DMS 273 (cell line): Measurements from ENCODE around the gene PANK4.
A peak's percentile ranks its signal among the peaks of the same experiment; 100 is the strongest.

ENCODE experiments used
- DNase-seq: peaks from one replicate; lab custom pipeline; 2025; ENCODE audit not compliant: unreplicated experiment; lab: John Stamatoyannopoulos, UW

The PANK4 gene

DNA sequence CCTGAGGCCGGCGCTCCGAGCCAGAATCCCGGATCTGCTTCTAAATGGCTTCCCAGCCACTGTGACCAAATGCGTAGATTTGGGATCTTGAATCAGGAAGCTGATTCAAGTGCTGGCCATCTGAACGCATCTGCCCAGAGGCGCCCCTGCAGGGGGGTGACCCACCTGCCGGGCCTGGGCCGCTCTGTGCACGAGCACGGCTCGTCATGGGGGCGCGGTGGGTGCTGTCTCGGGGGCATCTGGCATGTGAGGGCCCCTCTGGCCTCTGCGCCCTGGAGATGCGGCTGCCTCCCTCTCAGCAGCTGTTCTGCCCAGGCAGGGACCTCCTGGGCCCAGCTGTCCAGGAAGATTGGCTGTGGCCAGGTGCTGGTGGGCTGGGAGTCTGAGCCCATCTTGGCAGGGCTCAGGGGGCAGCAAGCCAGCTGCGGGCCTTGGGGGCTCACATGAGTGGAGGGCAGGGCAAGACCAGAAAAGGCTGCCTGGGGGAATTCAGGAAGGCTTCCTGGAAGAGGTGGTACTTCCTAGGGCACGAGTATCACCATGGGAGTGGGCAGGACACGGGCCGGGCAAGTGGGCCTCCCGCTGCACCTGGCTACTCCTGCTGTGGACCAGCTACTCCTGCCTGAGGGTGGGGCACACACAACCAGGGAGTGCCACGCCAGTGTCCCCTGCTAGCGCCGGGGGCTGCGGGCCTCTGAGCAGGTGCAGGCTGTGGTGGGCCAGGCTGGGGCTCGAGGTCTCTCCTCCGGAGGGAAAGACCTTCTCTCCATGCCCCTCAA is 25.2 kb downstream of the PANK4 start:
- no peak for DNase-seq

DNA sequence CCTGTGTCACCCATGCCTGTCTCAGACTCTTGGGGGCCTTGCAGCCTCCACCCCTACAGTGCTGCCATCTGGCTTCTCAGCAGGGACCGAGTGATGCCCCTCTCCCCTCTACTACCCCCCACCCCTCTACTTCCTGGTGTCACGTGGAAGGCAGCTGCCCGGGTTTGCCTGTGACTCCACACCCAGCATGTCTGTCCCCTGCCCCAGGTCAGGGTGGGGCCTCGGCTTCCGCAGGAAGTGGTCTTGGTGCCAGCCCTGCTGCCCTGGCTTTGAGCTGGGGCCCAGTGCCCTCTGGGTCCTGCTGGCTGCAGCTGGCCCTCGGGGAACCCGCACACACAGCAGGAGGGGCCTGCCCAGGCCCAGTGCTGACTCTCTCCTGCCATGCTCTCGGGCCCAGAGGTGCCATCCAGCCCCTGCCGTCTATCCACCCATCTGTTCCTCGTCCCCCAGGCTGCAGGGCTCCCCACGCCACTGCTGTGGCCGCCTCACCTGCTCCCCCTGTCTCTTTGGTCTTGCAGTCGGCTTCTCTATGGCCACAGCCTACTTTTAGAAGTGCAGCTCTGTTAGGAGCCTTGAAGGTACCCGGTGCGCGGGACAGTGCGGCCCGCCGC is 26.3 kb downstream of the PANK4 start:
- DNase-seq = no peak

DNA sequence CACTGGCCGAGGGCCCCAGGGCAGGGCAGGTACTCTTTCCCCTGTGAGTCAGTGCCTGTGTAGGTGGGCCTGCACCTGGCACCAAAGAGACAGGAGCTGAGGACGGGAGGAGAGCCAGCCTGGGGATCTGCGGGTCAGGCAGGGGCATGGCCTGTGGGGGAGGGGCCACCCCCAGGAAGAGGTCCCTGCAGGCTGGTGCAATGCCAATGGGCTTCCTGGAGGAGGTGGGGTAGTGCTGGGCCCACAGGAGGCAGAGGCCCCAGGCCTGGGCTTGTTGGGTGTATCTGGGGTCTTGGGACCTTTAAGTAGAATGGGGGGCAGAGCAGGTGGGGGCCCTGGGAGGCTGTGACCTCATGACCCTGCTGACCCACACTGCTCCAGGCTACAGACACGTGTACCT is 27.1 kb downstream of the PANK4 start:
- DNase-seq = no peak

DNA sequence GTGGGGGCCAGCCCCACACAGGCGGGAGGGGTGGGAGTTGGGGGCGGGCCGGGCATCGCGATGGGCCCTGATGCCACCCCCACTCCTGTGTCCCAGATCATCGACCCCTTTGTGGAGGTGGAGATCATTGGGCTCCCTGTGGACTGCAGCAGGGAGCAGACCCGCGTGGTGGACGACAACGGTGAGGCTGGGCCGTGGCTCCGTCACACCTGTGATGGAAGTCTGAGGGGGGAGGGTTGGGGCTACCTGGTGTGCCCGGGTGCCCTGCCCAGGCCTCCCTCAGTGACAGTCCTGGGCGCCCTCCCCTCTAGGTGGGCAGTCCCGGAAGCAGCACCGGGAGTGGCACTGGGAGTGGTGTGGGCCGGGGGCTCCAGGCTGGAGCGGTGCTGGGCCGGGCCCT is 27.7 kb downstream of the PANK4 start:
- no peak for DNase-seq

DNA sequence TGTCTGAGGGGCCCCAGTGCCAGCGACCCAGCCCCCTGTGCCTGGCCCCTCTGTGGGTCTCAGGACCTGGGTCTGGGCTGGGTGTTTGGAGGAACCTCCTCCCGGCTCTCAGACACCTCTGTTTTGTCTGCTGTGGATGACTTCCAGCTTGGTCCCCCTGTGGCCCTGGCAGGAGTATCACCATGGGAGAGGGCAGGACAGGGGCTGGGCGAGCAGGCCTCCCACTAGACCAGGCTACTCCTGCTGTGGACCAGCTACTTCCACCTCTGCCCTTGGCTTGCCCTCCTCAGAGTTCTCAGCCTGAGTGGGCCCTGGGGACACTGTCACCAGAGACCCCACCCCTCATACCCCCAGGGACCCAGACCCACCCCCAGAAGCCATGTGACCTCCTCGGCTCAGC is 28.5 kb downstream of the PANK4 start:
- DNase-seq = peak; percentile 33

DNA sequence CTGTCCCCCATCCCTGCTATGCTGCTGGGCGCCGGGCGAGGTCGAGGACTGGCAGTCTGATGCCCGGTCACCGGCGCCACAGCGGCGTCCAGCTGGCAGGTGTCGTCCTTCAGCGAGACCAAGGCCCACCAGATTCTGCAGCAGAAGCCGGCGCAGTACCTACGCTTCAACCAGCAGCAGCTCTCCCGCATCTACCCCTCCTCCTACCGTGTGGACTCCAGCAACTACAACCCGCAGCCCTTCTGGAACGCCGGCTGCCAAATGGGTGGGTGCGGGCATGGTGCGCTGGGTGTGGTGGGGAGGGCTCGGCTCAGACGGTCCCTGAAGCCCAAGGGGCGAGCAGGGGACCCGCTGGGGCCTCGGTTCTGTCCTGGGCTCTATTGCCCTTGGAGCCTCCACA is 29.6 kb downstream of the PANK4 start:
- DNase-seq = no peak

DNA sequence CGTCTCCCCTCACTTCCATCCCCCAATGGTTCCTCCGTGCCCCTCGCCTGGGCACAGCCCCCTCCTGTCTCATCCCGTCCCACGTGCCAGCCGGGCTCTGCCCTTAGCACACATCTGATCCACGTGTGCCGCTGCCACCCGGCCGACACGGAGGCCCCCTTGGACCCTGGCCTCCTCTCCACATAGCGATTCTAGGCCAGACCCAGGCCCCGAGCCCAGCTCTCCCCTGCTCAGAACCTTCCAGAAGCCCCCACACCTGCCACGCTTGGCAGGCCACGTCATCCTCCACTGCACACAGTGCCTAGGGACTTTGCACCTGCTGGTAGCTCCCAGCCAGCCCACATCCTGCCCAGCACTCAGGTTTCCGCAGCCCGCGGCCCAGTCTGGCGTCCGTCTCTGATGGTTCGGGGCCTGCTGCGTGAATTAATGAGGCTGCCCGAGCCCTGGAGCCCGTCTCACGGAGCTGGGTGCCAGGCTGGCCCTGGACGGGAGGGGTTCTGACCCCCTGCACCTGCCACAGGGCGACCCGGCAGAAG is 30.2 kb downstream of the PANK4 start:
- DNase-seq = no peak

DNA sequence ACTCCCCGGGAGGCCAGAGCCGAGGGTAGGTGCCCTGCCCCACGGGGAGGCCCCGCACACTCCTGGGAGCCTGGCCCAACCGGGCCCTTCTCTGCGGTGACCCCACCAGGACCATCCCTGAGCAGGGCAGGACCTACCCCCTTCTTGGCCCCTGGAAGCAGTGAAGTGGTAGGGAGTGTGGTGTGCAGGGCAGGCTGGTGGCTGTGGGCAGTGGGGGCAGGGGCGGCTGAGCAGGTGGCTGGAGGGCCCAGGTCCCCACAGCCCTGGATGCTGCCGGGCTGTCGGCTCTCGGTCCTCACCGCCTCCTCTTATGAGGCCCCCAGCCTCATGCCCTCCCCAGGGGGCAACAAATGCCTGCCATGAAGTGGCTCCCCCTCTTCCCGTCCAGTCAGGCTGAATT is 30.9 kb downstream of the PANK4 start:
- DNase-seq = no peak

- DNase-seq = no peak
Observed at GRCh38 chr1:2495026-2495425, 31.4 kb downstream of the PANK4 start.

GRCh38 chr1:2494323-2494693 is 32.1 kb downstream of the PANK4 start:
- no peak for DNase-seq

DNA sequence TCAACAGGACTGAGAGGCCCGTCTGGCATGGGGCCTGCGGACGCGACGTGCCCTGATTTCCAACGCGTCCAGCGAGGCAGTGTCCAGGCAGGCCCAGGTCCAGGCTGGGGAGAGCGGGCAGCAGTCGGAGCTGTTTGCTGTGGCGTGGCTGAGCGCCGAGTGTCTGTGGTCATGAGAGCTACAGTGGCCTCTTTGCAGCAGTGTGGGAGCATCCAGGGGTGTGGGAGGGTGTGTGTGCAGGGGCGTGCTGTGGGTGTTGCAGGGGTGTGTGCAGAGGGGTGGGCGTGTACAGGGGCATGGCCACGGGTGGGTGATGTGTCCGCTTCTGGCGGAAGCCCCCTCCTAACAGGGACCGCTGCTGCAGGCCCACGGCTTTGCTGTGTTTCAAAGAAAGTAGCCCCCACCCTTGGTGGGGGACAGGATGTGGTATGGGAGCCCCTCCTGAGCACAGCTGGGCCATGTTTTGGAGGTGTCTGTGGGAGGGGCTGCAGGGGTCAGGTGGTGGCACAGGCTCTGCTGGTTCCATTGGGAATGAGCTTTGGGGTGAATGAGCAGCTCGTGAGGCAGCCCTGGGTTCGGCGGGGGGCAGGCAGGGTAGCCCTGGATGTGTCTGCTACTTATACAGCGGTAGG is 32.6 kb downstream of the PANK4 start:
- DNase-seq = no peak

GRCh38 chr1:2493218-2493617 is 33.2 kb downstream of the PANK4 start:
- DNase-seq = peak; percentile 42

DNA sequence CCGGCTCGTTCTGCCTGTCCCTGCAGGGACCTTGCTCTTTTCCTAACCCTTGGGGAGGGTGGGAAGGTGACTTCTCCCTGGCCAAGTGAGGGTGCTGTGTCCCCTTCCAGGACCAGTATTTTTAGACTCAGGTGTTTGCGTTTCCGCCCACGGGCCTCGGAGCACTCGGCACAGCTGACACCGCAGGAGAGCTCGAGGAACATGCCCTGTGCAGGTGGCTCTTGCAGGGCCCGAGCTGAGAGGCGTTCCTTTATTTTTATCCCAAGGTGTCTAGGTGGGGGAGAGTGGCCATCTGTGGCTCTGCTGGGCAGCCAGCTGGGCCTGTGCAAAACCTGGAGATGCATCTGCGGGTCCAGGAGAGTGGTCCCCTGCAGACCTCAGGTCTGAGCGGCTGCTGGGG is 34.3 kb downstream of the PANK4 start:
- no peak for DNase-seq

GRCh38 chr1:2489615-2490014 is 36.8 kb downstream of the PANK4 start:
- no peak for DNase-seq

GRCh38 chr1:2488688-2489087 is 37.7 kb downstream of the PANK4 start:
- DNase-seq = no peak

- DNase-seq = no peak
Observed at GRCh38 chr1:2486558-2486957, 39.8 kb downstream of the PANK4 start.

- no peak for DNase-seq
Observed at GRCh38 chr1:2486041-2486440, 40.4 kb downstream of the PANK4 start.

GRCh38 chr1:2483970-2484369 is 42.4 kb downstream of the PANK4 start:
- DNase-seq = no peak

- DNase-seq = no peak
Observed at GRCh38 chr1:2483026-2483425, 43.4 kb downstream of the PANK4 start.

DNA sequence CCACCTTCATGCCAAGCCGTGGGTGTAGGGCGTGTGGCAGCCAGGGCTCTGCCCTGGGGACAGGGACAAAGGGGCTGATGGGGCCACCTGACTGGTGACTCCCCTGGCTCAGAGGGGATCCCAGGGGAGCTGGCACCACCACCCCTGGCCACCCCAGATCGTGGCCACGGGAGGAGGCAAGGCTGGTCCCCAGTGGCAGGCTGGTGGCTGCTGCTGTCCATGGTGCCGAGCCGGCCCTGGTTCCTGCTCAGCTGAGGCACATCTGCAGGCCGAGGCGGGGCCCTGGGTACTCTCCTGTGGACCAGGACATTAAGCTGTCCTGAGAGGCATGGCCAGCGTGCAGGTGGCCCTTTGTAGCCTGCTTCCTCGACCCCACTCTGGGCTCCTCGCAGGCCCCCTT is 43.8 kb downstream of the PANK4 start:
- DNase-seq = no peak

DNA sequence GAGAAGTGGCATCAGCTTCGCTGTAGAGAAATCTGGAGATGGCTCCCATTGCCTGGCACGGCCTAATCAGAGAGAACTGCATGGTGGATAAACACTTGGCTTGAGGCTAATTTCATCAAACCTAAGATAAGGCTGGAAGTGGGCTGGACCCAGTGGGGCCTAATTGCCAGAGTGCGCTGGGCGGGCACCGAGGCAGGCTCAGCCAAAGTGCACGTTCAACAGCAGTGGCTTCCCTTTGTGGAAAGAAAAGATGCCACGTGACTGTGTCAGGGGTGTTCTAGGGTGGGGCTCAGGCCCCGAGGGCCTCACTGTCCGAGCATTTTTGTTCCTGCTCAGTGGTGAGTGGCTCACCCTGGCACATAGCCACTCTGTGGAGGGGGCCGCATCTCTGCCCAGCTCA is 44.5 kb downstream of the PANK4 start:
- no peak for DNase-seq

GRCh38 chr1:2480986-2481364 is 45.4 kb downstream of the PANK4 start:
- peak; percentile 77 for DNase-seq
